HG02943 (cell line): ENCODE data around the gene TUFT1.
"Not testable (repeated sequence)": the region's sequence is repeated elsewhere in the genome, so short reads cannot be mapped to it uniquely, and the experiment has no call there.

Experiments used
- ATAC-seq: cut with Tn5 transposase; IDR thresholded peaks from one replicate; pipeline ENCODE4 v1.9.1; 2021; ENCODE audit warnings: mild to moderate bottlenecking, low read depth, moderate library complexity; ENCODE audit not compliant: unreplicated experiment

The TUFT1 gene

GRCh38 chr1:151512326-151512725 is 27.8 kb upstream of the TUFT1 start:
- no peak for ATAC-seq

GRCh38 chr1:151512801-151513625 is 27.1 kb upstream of the TUFT1 start:
- ATAC-seq: no peak

- ATAC-seq: no peak
Observed at GRCh38 chr1:151513626-151514121, 26.4 kb upstream of the TUFT1 start.

- no peak for ATAC-seq
Observed at GRCh38 chr1:151514366-151514765, 25.7 kb upstream of the TUFT1 start.

GRCh38 chr1:151515265-151515664 is 24.8 kb upstream of the TUFT1 start:
- ATAC-seq: no peak

GRCh38 chr1:151516031-151516511 is 24.0 kb upstream of the TUFT1 start:
- no peak for ATAC-seq

- no peak for ATAC-seq
Observed at GRCh38 chr1:151518431-151518830, 21.7 kb upstream of the TUFT1 start.

GRCh38 chr1:151518936-151519335 is 21.2 kb upstream of the TUFT1 start:
- ATAC-seq: no peak

- no peak for ATAC-seq
Observed at GRCh38 chr1:151519667-151520066, 20.4 kb upstream of the TUFT1 start.

GRCh38 chr1:151520359-151520758 is 19.8 kb upstream of the TUFT1 start:
- no peak for ATAC-seq

- ATAC-seq: not testable (repeated sequence)
Observed at GRCh38 chr1:151522427-151522826, 17.7 kb upstream of the TUFT1 start.

- ATAC-seq: no peak
Observed at GRCh38 chr1:151523326-151523725, 16.8 kb upstream of the TUFT1 start.

GRCh38 chr1:151524736-151525135 is 15.4 kb upstream of the TUFT1 start:
- no peak for ATAC-seq

- ATAC-seq: no peak
Observed at GRCh38 chr1:151526735-151527525, 13.2 kb upstream of the TUFT1 start.

GRCh38 chr1:151529211-151529702 is 10.9 kb upstream of the TUFT1 start:
- ATAC-seq: no peak

GRCh38 chr1:151529781-151530180 is 10.3 kb upstream of the TUFT1 start:
- no peak for ATAC-seq

- ATAC-seq: no peak
Observed at GRCh38 chr1:151530461-151530860, 9.6 kb upstream of the TUFT1 start.

- no peak for ATAC-seq
Observed at GRCh38 chr1:151533870-151534269, 6.2 kb upstream of the TUFT1 start.

GRCh38 chr1:151534662-151535278 is 5.3 kb upstream of the TUFT1 start:
- no peak for ATAC-seq

- no peak for ATAC-seq
Observed at GRCh38 chr1:151535326-151536271, 4.5 kb upstream of the TUFT1 start.
